Myocyte (in vitro differentiated cells): ENCODE measurements around the gene FCHO2. TPM values are rescaled to one million over a fixed set of nuclear protein-coding genes. Genes with fewer than 3 reads are reported as not detected.

Source experiments
- DNase-seq: peaks from one replicate; pipeline ENCODE4 v3.0.0-alpha.2; 2012; ENCODE audit warnings: low read depth
- total RNA-seq: library from RNA; depleted of rRNA; stranded (reverse); fragments of >200 nt; gene quantifications from 2 replicates; pipeline ENCODE4 v1.2.3, GENCODE V29; 2014

The FCHO2 gene
- total RNA-seq, 1 donor from 2014 or later: 14.7 TPM

- DNase-seq: peak; percentile 78
These were observed 179.7 kb downstream of the FCHO2 start for GRCh38 chr5:73135429-73136054.

GRCh38 chr5:73136055-73136562 is 180.3 kb downstream of the FCHO2 start:
- DNase-seq: peak; percentile 66

- peak; percentile 18 for DNase-seq
These were observed 182.0 kb downstream of the FCHO2 start for GRCh38 chr5:73137563-73138530.

- no peak for DNase-seq
These were observed 183.6 kb downstream of the FCHO2 start for GRCh38 chr5:73139485-73139884.

Other genes with a start within 250 kb of the FCHO2 start
- gene TNPO1, start 139.4 kb upstream of the FCHO2 start, total RNA-seq: 295 and 409 TPM in 2 replicates
- gene TMEM171, start 164.5 kb downstream of the FCHO2 start, total RNA-seq: 10.4 and 22.6 TPM in 2 replicates
- gene TMEM174, start 217.2 kb downstream of the FCHO2 start, total RNA-seq: not detected in 2 replicates